ENCODE data around the gene TMCO4.
A peak's percentile ranks its signal among the peaks of the same experiment; 100 is the strongest.

TMCO4 gene

GRCh38 chr1:19685994-19686393, 113.7 kb downstream of the TMCO4 start:
- DNase-seq (ENCODE audit: low read depth in 2 of 2): no peak

- no peak for DNase-seq (ENCODE audit: low read depth in 2 of 2)
Observed at GRCh38 chr1:19684677-19685076, 115.0 kb downstream of the TMCO4 start.

GRCh38 chr1:19683351-19683750, 116.4 kb downstream of the TMCO4 start:
- DNase-seq (ENCODE audit: low read depth in 2 of 2): no peak

GRCh38 chr1:19682901-19683300, 116.8 kb downstream of the TMCO4 start:
- no peak for DNase-seq (ENCODE audit: low read depth in 2 of 2)

GRCh38 chr1:19682257-19682656, 117.5 kb downstream of the TMCO4 start:
- DNase-seq (ENCODE audit: low read depth in 2 of 2): no peak

- no peak for DNase-seq (ENCODE audit: low read depth in 2 of 2)
Observed at GRCh38 chr1:19680644-19681043, 119.1 kb downstream of the TMCO4 start.

GRCh38 chr1:19679691-19680090, 120.0 kb downstream of the TMCO4 start:
- DNase-seq (ENCODE audit: low read depth in 2 of 2): no peak

GRCh38 chr1:19678931-19679453, 120.7 kb downstream of the TMCO4 start:
- DNase-seq (ENCODE audit: low read depth in 2 of 2): no peak

GRCh38 chr1:19678493-19678892, 121.2 kb downstream of the TMCO4 start:
- DNase-seq (ENCODE audit: low read depth in 2 of 2): no peak

GRCh38 chr1:19676438-19676922, 123.2 kb downstream of the TMCO4 start:
- DNase-seq (ENCODE audit: low read depth in 2 of 2): no peak

GRCh38 chr1:19675797-19676196, 123.9 kb downstream of the TMCO4 start:
- no peak for DNase-seq (ENCODE audit: low read depth in 2 of 2)

- DNase-seq (ENCODE audit: low read depth in 2 of 2): no peak
Observed at GRCh38 chr1:19672237-19672636, 127.5 kb downstream of the TMCO4 start.

- no peak for DNase-seq (ENCODE audit: low read depth in 2 of 2)
Observed at GRCh38 chr1:19670787-19671186, 128.9 kb downstream of the TMCO4 start.

- no peak for DNase-seq (ENCODE audit: low read depth in 2 of 2)
Observed at GRCh38 chr1:19668888-19669287, 130.8 kb downstream of the TMCO4 start.

- no peak for DNase-seq (ENCODE audit: low read depth in 2 of 2)
Observed at GRCh38 chr1:19665496-19666465, 133.9 kb downstream of the TMCO4 start.

- no peak for DNase-seq (ENCODE audit: low read depth in 2 of 2)
Observed at GRCh38 chr1:19665186-19665495, 134.6 kb downstream of the TMCO4 start.

- no peak for DNase-seq (ENCODE audit: low read depth in 2 of 2)
Observed at GRCh38 chr1:19664453-19665185, 135.1 kb downstream of the TMCO4 start, which contains the start of gene HTR6. Gene HTR6 (plus strand): TSS chr1:19664875. CDS start chr1:19665754, 879 bp downstream.

GRCh38 chr1:19662313-19662712, 137.4 kb downstream of the TMCO4 start:
- no peak for DNase-seq (ENCODE audit: low read depth in 2 of 2)

GRCh38 chr1:19661721-19662228, 137.9 kb downstream of the TMCO4 start:
- peak in 1 of 2 donors; percentile 26 for DNase-seq (ENCODE audit: low read depth in 2 of 2)

- DNase-seq (ENCODE audit: low read depth in 2 of 2): no peak
Observed at GRCh38 chr1:19658186-19658585, 141.5 kb downstream of the TMCO4 start.

GRCh38 chr1:19657511-19657910, 142.2 kb downstream of the TMCO4 start:
- no peak for DNase-seq (ENCODE audit: low read depth in 2 of 2)

GRCh38 chr1:19656780-19657466, 142.8 kb downstream of the TMCO4 start:
- no peak for DNase-seq (ENCODE audit: low read depth in 2 of 2)

Measured in stimulated activated CD4-positive, alpha-beta T cell treated with anti-CD3 and anti-CD28 coated beads, Interleukin-15, amount 100 ng/mL, for 48 hours (primary cell).